Right kidney (tissue), 1 donor: ENCODE data around the gene SMC4.
"Not testable (repeated sequence)": the region's sequence is repeated elsewhere in the genome, so short reads cannot be mapped to it uniquely, and the experiment has no call there.

ENCODE experiments used
- DNase-seq: peaks from one replicate; pipeline ENCODE4 v3.0.0-alpha.2; 2016

SMC4 gene

DNA sequence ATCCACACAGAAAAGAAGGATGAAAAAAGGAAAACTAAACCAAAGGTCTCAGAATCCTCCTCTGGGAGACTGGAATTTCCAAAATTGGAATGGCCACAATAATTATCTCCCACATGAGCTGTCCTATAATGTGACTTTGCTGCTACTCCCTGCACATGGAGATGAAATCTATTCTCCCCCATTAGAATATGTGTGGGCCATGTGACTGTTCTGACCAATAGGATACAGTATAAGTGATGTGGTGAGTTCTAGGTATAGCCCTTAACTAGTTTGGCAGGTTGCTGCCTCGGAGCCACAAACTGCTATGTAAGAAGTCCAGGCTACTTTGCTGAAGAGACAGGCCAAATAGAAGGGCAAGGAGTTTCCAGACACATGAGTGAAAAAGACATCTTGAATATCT is 45.0 kb downstream of the SMC4 start:
- no peak for DNase-seq

DNA sequence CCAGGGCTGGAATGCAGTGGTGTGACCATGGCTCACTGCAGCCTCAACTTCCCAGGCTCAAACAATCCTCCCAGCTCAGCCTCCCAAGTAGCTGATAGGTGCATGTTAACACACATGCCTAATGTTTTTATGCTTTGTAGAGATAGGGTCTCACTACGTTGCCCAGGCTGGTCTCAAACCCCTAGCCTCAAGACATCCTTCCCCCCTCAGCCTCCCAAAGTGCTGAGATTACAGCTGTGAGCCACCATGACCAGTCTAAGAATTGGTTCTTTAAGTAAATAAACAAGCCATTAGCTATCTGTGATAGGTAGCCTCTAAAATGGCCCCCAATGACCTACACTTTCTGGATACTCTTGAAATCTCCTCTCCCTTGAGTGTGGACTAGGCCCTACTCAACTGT is 46.4 kb downstream of the SMC4 start:
- DNase-seq: no peak

DNA sequence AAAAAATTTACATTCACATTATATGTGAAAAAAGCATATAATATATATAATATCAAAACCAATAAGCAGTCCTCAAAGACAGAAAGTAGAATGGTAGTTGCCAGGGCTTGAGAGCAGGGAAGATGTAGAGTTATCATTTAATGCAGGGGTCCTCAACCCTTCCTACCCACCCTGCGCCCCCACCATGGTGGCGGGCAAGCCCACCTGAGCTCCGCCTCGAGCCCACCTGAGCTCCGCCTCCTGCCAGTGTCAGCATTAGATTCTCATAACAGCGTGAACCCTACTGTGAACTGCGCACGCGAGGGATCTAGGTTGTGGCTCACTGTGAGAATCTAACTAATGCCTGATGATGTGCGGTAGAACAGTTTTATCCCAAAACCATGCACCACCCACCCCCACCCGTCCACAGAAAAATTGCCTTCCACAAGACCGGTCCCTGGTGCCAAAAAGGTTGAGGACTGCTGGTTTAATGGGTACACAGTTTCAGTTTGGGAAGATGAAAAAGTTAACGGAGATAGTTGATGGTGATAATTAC is 47.1 kb downstream of the SMC4 start:
- DNase-seq: no peak

DNA sequence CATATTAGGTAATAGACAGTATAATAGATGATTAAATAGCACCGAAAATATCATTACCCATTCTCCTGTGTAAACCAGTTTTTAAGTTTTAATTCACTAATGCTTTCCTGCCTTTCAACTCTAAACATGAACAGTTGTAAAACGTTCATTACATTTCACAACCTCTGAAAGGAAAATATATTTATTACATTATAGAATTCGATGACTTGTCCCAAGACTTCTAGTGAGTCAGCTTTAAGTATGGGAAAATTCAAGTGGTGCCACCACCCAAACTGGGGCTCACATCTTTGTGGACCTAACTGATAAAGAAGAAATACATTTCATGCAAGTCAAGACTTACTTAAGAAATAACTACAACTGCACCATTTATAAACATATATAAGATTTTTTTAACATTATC is 48.1 kb downstream of the SMC4 start:
- no peak for DNase-seq

DNA sequence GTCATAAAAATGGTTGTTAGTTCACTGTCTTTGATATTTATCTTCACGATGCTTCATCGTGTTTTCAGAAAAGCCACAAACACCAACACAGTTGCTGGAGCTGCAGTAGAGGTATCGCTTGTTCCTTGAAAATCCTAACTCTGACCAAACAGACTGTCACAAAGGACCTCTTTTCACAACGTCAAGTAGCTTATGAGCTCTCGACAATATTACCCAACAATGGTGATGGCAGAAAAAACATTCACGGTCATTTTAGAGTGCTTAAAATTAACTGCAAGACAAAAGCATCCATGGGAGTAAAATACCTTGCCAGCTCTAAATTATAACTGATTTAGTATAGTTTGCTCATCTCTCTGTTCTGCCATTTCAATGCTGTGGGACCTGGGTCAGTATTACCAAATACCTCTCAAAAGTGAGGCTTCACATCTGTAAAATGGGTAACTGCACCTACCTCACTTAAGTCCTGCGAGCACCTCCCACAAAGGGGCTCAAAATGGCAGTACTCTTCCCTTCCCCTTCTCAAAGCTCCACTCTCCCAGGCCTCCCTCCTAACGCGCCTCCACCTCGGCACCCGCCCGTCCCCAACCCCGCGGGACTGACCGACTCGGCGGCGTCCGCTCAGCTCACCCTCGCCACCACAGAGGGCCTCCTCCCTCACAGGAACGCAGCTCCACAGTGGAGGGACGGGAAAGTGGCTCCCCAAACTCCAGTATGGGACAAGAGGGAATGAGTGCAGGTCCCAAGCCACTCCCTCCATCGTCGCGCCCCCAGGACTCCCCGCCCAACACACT is 49.6 kb downstream of the SMC4 start:
- no peak for DNase-seq

DNA sequence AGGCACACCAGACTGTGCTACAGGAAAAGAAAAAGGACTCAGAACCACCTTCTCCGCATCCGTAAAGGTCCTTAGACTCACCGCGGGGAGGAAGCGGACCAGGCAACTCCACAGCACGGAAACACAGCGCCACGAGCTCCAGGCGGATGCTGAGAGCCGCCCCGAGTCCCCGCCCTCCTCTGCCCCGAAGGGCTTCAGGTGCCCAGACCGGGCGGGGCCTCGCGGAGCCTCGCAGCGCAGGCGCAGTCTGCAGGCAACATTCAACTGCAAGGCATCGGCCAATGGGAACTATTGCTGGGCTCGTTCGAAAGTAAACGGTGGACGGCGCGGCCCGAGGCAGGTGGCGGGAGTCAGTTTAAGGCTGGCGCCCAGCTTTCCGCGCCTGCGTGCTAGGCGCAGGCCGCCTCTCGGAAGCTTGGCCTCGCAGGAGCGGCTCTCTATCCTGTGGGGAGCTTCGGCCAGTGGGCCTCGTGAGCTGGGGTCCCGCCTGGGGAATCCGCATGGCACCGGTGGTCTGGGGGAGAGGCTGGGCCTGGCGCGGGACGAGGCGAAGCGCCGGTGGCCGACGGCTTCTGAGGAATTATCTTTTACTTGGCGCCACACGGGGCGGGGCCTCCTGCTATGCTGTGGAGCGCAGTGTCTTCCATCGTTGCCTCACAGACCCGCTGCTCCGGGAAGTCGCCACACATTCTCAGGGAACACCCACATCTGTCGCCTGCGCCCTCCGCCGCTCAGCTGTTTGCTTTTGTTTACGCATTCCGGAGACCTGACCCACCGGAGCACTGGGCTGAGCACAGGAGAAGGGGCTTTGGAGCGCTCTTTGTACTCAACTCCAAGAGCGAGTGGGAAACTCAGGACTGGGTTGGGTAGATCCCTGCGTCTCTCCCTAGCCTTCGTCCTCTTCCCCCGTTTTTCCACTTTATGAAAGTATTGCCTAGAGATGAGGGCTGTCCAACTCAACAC is 50.5 kb downstream of the SMC4 start, which contains the start of gene TRIM59:
Gene TRIM59, minus strand, starts transcription at position 151 of the 963 bp plus-strand sequence. CDS start 10,603 bp downstream, outside the sequence.
- peak; percentile 97 for DNase-seq

DNA sequence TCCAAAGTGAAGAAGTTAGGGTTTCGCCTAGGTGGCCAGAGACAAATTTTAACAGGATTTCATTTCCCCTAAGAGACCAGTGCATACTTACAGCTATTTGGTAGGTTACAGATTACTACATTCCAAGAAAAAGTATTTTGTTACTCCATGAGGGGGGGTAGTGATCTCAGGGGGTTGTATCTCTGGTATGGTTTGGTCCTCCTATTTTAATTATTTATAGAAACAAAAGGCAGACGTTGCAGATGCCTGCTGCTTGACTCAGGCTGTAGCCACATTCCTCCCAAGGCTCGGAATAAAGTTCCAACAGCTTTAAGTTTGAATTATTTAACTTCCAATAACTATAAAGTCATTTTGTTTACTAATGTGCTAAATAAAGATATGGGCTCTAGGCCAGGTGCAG is 51.4 kb downstream of the SMC4 start:
- DNase-seq: no peak

DNA sequence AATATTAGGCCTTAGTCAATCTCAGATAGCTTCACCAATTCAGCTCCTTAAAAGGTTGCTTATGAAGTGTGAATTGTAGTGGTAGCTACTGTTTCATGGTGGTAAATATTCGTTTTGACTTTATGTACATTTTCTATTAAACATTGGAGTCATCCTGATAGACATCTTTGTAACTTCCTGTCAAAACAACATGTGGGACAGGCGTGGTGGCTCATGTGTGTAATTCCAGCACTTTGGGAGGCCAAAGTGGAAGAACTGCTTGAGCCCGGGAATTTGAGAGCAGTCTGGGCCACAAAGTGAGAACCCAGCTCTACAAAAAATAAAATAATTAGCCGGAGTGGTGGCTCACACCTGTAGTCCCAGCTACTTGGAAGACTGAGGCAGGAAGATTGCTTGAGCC is 52.2 kb downstream of the SMC4 start:
- DNase-seq: no peak

DNA sequence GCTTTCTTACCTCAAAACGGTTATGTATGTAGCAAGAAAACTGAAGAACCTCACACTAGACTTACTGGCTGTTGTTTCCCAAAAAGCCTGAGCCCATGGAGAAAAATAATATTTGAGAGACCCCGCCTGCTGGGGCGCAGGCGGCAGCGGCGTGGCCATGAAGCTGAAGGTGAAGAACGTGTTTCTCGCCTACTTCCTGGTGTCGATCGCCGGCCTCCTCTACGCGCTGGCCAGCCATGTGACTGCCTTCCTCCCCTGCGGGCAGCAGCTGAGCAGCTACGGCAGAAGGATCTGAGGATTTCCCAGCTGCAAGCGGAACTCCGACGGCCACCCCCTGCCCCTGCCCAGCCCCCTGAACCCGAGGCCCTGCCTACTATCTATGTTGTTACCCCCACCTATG is 52.8 kb downstream of the SMC4 start:
- DNase-seq: not testable (repeated sequence)

DNA sequence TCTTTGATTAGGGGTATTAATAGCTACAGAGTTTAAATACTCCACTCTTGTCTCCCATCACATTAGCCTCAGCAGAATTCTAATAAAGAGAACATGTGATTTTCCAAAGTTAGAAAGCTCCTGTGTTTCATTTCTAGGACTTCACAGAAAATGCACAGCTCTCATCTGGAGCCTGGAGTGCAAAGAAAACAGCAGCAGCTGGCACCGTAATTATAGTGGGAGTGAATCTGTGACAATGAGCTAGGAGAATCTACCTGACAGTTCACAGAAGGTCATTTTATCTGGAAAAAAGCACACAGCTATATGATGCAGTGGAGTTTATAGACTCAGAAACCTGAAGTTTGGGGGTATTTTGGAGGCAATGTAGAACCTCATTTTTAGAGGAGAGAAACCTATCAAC is 55.5 kb downstream of the SMC4 start:
- DNase-seq: no peak

DNA sequence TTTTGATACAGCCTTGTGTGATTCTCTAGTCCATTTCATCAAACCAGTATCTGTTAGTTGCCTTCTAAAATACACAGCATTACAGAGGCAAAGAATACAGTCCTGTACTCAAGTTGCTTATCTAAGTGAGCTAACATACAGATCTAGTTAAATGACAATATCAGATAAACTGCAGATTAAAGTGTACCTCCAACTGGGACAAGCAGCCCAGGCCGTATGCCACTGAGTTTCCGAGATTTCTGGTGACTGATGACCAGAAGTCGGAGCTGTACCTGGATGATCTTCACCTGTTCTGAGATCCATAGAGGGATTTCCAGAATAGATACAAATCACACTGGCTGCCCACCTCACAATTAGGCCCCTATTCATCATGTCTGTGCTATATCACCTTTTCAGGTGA is 56.4 kb downstream of the SMC4 start:
- no peak for DNase-seq

DNA sequence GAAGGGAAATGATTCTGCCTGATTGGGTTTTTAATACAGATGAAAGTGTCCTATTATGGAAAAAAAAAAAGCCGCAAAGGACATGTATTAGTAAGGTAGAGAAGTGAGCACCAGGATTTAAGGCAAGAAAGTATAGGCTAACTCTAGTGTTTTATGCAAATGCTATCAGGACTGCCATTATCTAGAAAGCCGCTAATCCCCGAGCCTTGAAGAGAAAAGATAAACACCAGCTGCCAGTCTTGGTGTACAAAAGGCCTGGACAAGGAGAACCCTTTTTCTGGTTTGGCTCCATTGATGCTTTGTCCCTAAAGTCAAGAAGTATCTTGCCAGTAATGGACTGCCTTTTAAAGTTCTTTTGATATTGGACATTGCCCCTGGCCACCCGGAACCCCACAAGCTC is 58.7 kb downstream of the SMC4 start:
- no peak for DNase-seq

DNA sequence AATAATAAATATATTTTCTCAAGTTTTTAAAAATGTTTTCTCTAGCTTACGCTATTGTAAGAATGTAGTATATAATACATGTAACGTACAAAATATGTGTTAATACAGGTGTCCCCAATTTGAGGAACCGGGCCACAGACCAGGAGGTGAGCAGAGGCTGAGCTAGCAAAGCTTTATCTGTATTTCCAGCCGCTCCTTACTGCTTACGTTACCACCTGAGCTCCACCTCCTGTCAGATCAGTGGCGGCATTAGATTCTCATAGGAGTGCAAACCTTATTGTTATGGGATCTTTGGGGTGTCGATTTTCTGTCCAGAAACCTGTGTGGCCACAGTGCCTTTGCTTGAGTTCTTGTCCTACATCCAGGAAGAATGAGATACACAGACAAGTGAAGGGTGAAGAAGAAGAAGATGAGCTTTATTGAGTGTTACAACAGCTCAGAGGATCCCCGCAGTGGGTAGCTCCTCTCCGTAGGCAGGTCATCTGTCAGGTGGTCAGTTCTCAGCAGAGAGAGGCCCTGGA is 60.1 kb downstream of the SMC4 start:
- DNase-seq: no peak

DNA sequence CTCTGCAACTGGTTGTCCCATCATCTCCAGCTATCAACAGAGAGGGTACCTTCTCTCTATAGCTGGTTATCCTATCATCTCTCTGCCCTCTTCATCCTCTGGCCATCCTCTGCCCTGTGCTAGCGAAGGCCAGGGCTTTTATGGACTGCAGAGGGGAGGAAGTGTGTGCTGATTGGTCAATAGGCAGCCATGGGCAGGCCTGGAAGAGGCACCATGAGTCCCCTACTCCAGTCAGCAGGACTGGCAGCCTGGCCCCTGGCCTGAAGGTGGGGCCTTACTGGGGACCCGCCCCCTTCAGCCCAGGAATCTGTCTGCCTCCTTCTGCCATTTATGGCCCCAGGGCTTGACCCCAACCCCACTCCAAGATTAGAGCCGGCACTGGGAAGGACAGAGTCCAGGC is 60.6 kb downstream of the SMC4 start:
- no peak for DNase-seq

DNA sequence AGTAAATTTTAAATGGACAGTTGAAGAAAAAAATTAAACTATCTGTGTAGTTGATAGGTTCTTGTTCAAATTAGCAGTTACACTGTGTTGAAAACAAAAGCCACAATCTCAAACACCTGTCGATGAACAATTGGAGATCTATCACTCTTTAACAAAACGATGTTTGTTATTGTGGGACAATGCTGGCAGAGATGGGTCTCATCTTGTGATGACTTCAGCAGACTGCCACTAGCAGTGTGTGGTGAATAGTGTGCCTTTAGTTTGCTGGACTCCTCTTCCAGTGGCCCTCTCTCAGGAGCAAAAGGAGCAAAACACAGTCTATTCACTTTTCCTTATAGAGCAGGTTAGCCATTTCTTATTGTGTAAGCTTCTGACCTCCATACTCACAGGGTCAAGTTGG is 64.9 kb downstream of the SMC4 start:
- no peak for DNase-seq

DNA sequence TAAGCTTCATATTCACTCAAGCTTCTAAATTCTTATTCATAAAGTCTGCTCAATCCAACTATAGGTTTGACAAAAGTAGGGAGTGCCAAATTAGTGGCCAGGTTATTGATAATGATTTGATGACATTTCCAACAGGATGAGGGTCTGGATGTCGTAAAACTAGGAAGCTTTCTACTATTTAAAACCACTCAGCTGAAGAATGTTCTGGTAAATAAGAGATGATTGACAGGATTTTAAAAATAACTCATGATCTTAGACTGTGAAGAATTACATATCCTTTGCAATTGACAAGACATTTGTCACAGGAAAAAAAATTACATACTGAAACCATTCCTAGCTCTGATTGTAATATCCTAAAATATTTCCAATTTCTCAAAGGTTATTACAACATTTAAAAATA is 65.5 kb downstream of the SMC4 start:
- DNase-seq: no peak

DNA sequence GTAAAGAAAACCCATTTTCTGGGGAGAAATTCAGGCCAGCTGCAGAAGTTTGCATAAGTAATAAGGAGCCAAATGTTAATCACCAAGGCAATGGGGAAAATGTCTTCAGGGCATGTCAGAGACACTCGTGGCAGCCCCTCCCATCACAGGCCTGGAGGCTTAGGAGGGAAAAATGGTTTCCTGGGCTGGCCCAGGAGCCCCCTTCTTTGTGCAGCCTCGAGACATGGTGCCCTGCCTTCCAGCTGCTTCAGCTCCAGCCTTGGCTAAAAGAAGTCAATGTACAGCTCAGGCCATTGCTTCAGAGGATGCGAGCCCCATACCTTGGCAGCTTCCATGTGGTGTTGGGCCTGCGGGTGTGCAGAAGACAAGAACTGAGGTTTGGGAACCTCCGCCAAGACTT is 70.7 kb downstream of the SMC4 start:
- no peak for DNase-seq

DNA sequence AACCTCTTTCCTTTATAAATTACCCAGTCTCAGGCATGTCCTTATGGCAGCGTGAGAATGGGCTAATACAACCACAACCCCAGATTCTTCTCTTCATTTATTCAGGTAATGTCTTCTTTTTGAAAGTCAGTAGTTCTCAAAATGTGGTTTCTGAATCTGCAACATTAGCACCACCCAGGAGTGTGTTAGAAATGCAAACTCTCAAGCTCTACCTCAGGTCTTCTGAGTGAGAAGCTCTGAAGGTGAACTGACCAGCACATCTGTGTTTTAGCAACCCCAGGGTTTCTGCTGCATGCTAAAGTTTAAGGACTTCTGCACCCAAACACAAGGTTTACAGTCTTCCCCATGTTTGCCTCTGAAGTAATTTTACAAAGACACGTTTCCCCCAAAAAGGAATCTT is 72.4 kb downstream of the SMC4 start:
- no peak for DNase-seq

DNA sequence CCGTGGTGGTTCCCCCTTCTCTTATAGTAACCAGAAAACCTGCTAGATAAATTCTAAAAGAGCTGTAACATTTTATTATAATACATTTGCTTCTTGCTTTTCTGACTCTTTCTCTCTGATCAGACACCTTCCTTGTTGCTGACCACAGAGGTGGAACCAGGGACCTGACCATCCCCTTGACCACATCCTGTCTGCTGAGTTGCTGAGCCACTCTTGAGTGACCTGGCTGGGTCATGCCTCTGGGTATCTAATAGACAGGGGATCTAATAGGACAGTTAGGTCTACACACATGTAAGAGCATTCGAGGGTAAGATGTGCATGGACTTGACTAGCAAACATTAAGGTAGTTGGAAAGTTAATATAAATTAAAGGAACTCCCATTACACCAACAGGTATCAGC is 72.9 kb downstream of the SMC4 start:
- no peak for DNase-seq

DNA sequence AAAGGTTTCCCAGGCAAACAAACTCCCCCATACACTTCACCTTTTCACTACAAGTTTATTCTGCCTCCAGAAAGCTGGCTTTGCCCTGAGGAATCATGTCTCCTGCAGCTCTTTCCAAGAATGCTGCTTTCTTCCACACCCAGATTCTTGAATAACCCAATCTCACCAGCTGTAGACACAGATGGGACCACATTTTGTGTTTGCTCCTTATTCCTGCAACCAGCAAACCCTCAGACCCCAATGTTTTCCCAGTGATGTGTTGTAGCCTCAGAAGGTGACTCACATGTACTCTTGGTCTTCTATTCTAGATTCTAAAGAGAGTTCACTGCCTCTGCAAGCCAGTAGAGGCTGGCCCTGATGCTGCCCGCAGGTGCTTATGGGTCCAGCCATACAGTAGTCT is 73.8 kb downstream of the SMC4 start:
- DNase-seq: no peak

DNA sequence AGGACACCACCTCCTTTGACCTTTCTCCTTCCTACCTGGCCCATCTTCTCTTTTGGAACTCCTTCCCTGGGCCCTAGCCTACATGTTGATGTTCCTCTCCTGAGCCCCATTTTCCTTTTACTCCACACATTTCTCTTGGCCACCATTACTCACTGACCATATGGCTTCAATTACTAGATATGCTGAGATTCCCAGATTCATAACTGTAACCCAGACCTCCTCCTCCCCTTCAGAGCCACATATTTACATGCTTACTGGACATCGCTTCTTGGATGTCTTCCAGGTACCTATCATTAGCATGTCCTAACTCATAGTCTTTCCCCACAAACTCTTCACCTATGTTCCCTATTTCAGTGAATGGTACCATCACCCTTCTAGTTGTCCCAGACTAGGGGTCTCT is 74.5 kb downstream of the SMC4 start:
- DNase-seq: no peak

DNA sequence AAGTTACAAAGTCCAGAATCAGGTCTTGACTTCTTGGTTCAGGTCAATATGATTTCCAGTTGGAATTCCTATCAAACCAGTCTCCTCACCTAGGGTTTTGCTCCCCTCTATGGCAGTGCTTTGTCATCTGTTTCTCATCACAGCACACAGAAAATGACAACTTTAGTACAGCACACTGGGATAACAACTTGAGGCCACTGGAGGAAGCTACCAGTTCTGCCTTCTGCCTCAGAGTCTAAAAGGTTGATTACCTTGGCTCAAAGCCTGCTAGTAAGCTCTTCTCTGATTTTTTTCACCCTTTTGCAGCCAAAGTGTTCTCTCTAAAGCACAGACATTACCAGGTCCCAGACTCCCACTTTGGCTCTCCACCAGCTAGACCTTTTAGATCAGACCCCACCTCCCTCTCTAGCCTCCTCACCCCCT is 75.0 kb downstream of the SMC4 start:
- DNase-seq: no peak

DNA sequence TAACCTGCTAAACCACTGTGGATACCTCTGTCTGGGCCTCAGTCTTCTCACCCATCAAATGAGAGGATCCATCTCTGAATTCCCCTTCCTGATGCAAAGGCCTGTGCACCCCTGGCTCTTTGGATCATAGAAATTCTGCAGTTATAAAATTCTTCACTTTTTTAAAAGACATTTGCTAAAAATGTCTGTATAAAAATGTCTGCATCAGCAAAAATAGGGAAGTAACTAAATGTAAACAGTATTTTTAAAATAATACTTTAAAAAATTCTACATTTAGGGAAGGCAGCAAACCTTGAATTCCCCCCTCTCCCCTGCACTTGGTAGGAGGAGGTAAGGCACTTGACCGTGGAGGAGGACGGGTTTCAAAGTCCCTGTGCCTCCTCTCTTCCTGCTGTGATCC is 75.7 kb downstream of the SMC4 start:
- no peak for DNase-seq
